OCI-LY1 (cell line): Measurements from ENCODE around the gene TCF3.

Experiments used
- EZH2 ChIP-seq: fragments of 200-600 bp; sonication (generic), shearing (Covaris generic); IDR thresholded peaks from 2 replicates; pipeline ENCODE4 v1.8.0; 2017; ENCODE audit warnings: borderline replicate concordance, mixed run types, mild to moderate bottlenecking, antibody characterized with exemption, low read length, moderate library complexity, mixed read lengths
- TF ChIP-seq, protein P1 (sequence below): fragments of 200-600 bp; sonication (generic), shearing (Covaris generic); IDR thresholded peaks from 2 replicates; pipeline ENCODE4 v1.5.1; 2017; ENCODE audit warnings: mild to moderate bottlenecking, antibody characterized with exemption, low read length, moderate library complexity, mixed read lengths

- TF ChIP-seq, protein P1, sequence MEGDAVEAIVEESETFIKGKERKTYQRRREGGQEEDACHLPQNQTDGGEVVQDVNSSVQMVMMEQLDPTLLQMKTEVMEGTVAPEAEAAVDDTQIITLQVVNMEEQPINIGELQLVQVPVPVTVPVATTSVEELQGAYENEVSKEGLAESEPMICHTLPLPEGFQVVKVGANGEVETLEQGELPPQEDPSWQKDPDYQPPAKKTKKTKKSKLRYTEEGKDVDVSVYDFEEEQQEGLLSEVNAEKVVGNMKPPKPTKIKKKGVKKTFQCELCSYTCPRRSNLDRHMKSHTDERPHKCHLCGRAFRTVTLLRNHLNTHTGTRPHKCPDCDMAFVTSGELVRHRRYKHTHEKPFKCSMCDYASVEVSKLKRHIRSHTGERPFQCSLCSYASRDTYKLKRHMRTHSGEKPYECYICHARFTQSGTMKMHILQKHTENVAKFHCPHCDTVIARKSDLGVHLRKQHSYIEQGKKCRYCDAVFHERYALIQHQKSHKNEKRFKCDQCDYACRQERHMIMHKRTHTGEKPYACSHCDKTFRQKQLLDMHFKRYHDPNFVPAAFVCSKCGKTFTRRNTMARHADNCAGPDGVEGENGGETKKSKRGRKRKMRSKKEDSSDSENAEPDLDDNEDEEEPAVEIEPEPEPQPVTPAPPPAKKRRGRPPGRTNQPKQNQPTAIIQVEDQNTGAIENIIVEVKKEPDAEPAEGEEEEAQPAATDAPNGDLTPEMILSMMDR: no peak
- TF ChIP-seq EZH2: no peak
Observed at GRCh38 chr19:1644070-1644469, 8.3 kb downstream of the TCF3 start.
